ENCODE measurements around the gene UST. TPM values are rescaled to one million over a fixed set of nuclear protein-coding genes. Genes with fewer than 3 reads are reported as not detected.

Gene UST
- total RNA-seq, 2 experiments from 2014 or later = 1.9 to 3.7 TPM

GRCh38 chr6:149050160-149050559 is 303.3 kb downstream of the UST start:
- intact Hi-C loops (cut with DNase I, micrococcal nuclease) = no loop called here
- no peak for TF ChIP-seq CTCF (IDR thresholded peaks at IDR 0.05)

GRCh38 chr6:149052350-149053106 is 305.7 kb downstream of the UST start:
- Histone ChIP-seq H3K4me3 (ENCODE audit: low read length) (no peak overlapping the region), H3K4me1 (ENCODE audit: insufficient read depth, low read length) (peaks cover 9% of the 10 kb centered on the region), H3K36me3 (ENCODE audit: insufficient read depth, low read length) (no peaks in the 10 kb centered on the region), H3K9me3 (ENCODE audit: control insufficient read depth in 1 of 2, insufficient read depth in 1 of 2, low read length in 2 of 2) (no peaks in the 10 kb centered on the region), H3K27me3 (ENCODE audit: control insufficient read depth in 1 of 2, insufficient read depth in 2 of 2, low read length in 2 of 2) (no peaks in the 10 kb centered on the region), H3K27ac (ENCODE audit: low read depth in 1 of 2, low read length in 2 of 2) (no peak overlapping the region)
- no peak for TF ChIP-seq CTCF (IDR thresholded peaks at IDR 0.05)
- no peak overlapping the region for H3K27ac Mint-ChIP-seq
- no peak for DNase-seq
- CTCF ChIA-PET = interaction anchor here (0.7 to 0.8 kb wide), 2 partner anchors 24 to 292 kb away, joined by 3 read pairs; no protein-coding TSS in a partner anchor
- H3K27me3 Mint-ChIP-seq = no peaks in the 10 kb centered on the region
- H3K4me3 Mint-ChIP-seq = no peak overlapping the region
- POLR2A ChIA-PET = interaction anchor here (0.6 kb wide), 1 partner anchor 441 kb away, joined by 3 read pairs; no protein-coding TSS in a partner anchor
- H3K9me3 Mint-ChIP-seq = no peaks in the 10 kb centered on the region
- peaks cover 23% of the 10 kb centered on the region for H3K4me1 Mint-ChIP-seq (ENCODE audit: low read depth)
- no peaks in the 10 kb centered on the region for H3K36me3 Mint-ChIP-seq (ENCODE audit: low read depth)
- intact Hi-C loops (cut with DNase I, micrococcal nuclease) = no loop called here
- ATAC-seq (ENCODE audit: poor library complexity) = no peak

More at GRCh38 chr6:149050160-149050559, 303.3 kb downstream of the UST start:
- CTCF ChIA-PET = interaction anchor here (0.7 kb wide), 2 partner anchors 14 to 274 kb away, joined by 3 read pairs; no protein-coding TSS in a partner anchor
- Mint-ChIP-seq H3K36me3 (ENCODE audit: low read depth) (no peaks in the 10 kb centered on the region), H3K27ac (no peak overlapping the region), H3K4me3 (no peak overlapping the region), H3K9me3 (no peaks in the 10 kb centered on the region), H3K27me3 (no peaks in the 10 kb centered on the region), H3K4me1 (ENCODE audit: low read depth) (peaks cover 47% of the 10 kb centered on the region)
- Histone ChIP-seq H3K4me3 (ENCODE audit: low read length) (no peak overlapping the region), H3K27ac (ENCODE audit: low read depth in 1 of 2, low read length in 2 of 2) (no peak overlapping the region), H3K27me3 (ENCODE audit: control insufficient read depth in 1 of 2, insufficient read depth in 2 of 2, low read length in 2 of 2) (no peaks in the 10 kb centered on the region), H3K36me3 (ENCODE audit: insufficient read depth, low read length) (no peaks in the 10 kb centered on the region), H3K4me1 (ENCODE audit: insufficient read depth, low read length) (peaks cover 26% of the 10 kb centered on the region), H3K9me3 (ENCODE audit: control insufficient read depth in 1 of 2, insufficient read depth in 1 of 2, low read length in 2 of 2) (no peaks in the 10 kb centered on the region)
- DNase-seq (no peak), ATAC-seq (ENCODE audit: poor library complexity) (no peak)
- POLR2A ChIA-PET = interaction anchor here (0.6 to 0.7 kb wide), 2 partner anchors 104 to 267 kb away, joined by 3 read pairs; no protein-coding TSS in a partner anchor

- Histone ChIP-seq H3K4me3 (ENCODE audit: low read length) (no peak overlapping the region), H3K4me1 (ENCODE audit: insufficient read depth, low read length) (peaks cover 9% of the 10 kb centered on the region), H3K9me3 (ENCODE audit: control insufficient read depth in 1 of 2, insufficient read depth in 1 of 2, low read length in 2 of 2) (no peaks in the 10 kb centered on the region), H3K27ac (ENCODE audit: low read depth in 1 of 2, low read length in 2 of 2) (no peak overlapping the region), H3K36me3 (ENCODE audit: insufficient read depth, low read length) (no peaks in the 10 kb centered on the region), H3K27me3 (ENCODE audit: control insufficient read depth in 1 of 2, insufficient read depth in 2 of 2, low read length in 2 of 2) (no peaks in the 10 kb centered on the region)
- peaks cover 22% of the 10 kb centered on the region for H3K4me1 Mint-ChIP-seq (ENCODE audit: low read depth)
- intact Hi-C loops (cut with DNase I, micrococcal nuclease) = no loop called here
- POLR2A ChIA-PET = interaction anchor here (0.5 to 1.4 kb wide), 3 partner anchors 8 to 589 kb away, joined by 3 read pairs; no protein-coding TSS in a partner anchor
- no peak for TF ChIP-seq CTCF (IDR thresholded peaks at IDR 0.05)
- no peak for DNase-seq
- ATAC-seq (ENCODE audit: poor library complexity) = no peak
- H3K4me3 Mint-ChIP-seq = no peak overlapping the region
- H3K9me3 Mint-ChIP-seq = no peaks in the 10 kb centered on the region
- H3K27ac Mint-ChIP-seq = no peak overlapping the region
- H3K36me3 Mint-ChIP-seq (ENCODE audit: low read depth) = no peaks in the 10 kb centered on the region
- CTCF ChIA-PET = interaction anchor here (1.5 kb wide), 2 partner anchors 378 to 429 kb away, joined by 3 to 6 read pairs; no protein-coding TSS in a partner anchor
- H3K27me3 Mint-ChIP-seq = no peaks in the 10 kb centered on the region
These were observed 307.2 kb downstream of the UST start for GRCh38 chr6:149053848-149054558.

Measured in CD4-positive, alpha-beta T cell (primary cell).